ENCODE data around the gene NKX2-3. TPM values are rescaled to one million over a fixed set of nuclear protein-coding genes. Genes with fewer than 3 reads are reported as not detected.

NKX2-3 gene
- polyA plus RNA-seq, 2 of the 4 experiments (the other 2 are of a cell fraction), result not detected

DNA sequence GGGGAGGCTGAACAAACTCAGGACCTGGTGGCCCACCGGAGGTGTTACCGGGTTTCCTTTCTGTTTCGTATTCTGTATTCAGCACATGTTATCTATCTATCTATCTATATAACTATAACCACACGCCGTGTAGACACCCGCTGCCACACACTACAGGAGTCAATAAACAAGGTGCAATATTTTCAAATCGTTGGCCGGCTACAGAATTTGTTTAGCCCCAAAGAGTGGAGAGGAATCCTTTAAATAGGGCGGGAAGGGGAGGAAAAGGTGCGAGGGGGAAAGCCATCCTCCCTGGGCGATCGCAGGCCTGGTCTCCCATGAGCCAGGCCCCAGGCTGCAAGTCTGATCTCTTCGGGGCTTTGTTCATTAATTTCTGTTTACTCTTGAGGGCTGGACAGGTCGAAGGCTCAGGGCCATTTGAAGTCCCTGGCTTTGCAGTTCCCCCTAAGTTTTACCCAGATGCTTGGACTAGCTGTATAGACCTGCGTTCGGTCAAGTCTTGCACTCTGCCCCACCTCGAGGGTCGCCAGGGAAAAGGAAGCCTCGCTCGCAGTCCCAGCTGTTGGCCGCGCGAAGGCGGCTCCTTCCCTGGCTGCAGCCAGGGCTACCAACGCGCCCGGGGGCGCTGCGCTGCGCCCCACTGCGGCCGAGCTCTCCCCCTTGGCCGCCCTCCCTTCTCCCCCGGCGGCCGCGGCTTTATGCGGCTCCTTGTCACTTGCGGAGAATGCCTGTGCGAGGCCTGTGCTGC lies 3.8 kb downstream of the NKX2-3 start:
- POLR2A ChIA-PET, result no interaction called here

DNA sequence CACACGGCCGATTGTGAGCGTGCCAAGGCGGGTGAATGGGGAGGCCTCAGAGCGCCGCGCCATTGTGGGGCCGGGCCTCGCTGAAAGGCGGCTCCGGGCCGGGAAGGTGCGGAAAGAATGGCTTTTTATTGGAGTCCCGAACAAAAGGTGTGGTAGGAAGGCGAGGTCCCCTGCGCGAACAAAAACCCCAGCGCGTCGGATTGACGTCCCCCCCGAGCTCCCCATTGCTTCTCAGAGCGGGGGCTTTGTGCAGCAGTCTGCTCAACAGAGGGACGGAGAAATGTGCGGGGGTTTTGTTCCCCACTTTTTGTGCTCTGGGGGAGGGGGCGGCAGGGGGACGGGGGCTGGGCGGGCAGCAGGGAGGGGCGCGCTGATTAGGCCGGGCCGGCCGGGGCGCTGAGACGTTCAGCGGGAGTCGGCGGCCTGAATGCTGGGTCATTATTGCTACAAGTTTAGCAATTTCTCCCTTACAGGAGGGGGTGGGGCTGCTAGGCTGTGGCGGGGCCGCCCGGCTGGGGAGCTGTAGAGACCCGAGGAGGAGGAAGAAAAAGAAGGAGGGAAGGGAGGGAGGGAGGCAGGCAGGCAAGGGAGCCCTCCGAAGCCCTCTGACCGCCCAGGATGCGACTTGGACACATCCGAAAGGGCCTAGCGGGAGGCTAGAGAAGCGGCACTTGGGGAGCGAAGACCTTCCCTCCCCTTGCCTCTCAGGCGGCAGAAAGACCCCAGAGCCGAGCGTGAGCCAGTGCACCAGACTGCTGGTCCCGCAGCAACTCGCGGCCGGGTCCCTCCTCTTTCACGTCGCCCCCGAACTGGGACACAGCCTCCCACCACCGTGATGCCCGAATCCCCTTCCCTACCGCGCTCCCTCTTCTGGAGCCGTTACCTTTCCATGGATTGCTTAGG lies 4.6 kb downstream of the NKX2-3 start:
- ChIA-PET CTCF (interaction anchor here (0.8 to 3.5 kb wide), 4 partner anchors 11 to 101 kb away, joined by 3 to 9 read pairs (median 6); no protein-coding TSS in a partner anchor), POLR2A (no interaction called here)
- DNase-seq (ENCODE audit: low read depth in 1 of 2, low spot score in 1 of 2), result no peak
- H3K4me2 ChIP-seq, result no peak overlapping the region
- 83% methylated on average over 56 of the region's 64 CpGs for WGBS (ENCODE audit: missing lambda C conversion rate)
- H3K4me1 ChIP-seq, result peaks cover 13% of the 10 kb centered on the region
- no peak for FAIRE-seq
- H3K4me3 ChIP-seq, result no peak overlapping the region
- no peaks in the 10 kb centered on the region for H3K9me3 ChIP-seq
- H3K27ac ChIP-seq, result no peak overlapping the region
- TF ChIP-seq TFCP2L1 (CRISPR knock-in tag; IDR thresholded peaks at IDR 0.05) (no peak), MAFK (IDR thresholded peaks at IDR 0.05; ENCODE audit: partially characterized antibody) (no peak), RNF2 (IDR thresholded peaks at IDR 0.05; ENCODE audit: borderline replicate concordance, low read depth) (no peak), CBX2 (IDR thresholded peaks at IDR 0.05; ENCODE audit: borderline replicate concordance, low read depth) (no peak), EP300 (IDR thresholded peaks at IDR 0.05) (no peak)
- TF ChIP-seq, protein P1, sequence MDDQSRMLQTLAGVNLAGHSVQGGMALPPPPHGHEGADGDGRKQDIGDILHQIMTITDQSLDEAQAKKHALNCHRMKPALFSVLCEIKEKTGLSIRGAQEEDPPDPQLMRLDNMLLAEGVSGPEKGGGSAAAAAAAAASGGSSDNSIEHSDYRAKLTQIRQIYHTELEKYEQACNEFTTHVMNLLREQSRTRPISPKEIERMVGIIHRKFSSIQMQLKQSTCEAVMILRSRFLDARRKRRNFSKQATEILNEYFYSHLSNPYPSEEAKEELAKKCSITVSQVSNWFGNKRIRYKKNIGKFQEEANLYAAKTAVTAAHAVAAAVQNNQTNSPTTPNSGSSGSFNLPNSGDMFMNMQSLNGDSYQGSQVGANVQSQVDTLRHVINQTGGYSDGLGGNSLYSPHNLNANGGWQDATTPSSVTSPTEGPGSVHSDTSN (IDR thresholded peaks at IDR 0.05), result no peak
- no peak for ATAC-seq

More for the DNA sequence above, 3.8 kb downstream of the NKX2-3 start:
- ATAC-seq, result no peak
- Histone ChIP-seq H3K9me3 (no peaks in the 10 kb centered on the region), H3K27ac (no peak overlapping the region), H3K4me3 (no peak overlapping the region), H3K4me1 (peaks cover 13% of the 10 kb centered on the region), H3K4me2 (no peak overlapping the region)
- WGBS (ENCODE audit: missing lambda C conversion rate), result 79% methylated on average over 40 of the region's 40 CpGs
- TF ChIP-seq SMC3 (IDR thresholded peaks at IDR 0.05) (no peak), MAZ (IDR thresholded peaks at IDR 0.05; ENCODE audit: borderline replicate concordance, low read depth, low read length) (no peak), CBX8 (IDR thresholded peaks at IDR 0.05) (no peak), ZNF302 (CRISPR knock-in tag; IDR thresholded peaks at IDR 0.05) (no peak), CBX2 (IDR thresholded peaks at IDR 0.05; ENCODE audit: borderline replicate concordance, low read depth) (no peak), EP300 (IDR thresholded peaks at IDR 0.05) (no peak)
- TF ChIP-seq, protein P2, sequence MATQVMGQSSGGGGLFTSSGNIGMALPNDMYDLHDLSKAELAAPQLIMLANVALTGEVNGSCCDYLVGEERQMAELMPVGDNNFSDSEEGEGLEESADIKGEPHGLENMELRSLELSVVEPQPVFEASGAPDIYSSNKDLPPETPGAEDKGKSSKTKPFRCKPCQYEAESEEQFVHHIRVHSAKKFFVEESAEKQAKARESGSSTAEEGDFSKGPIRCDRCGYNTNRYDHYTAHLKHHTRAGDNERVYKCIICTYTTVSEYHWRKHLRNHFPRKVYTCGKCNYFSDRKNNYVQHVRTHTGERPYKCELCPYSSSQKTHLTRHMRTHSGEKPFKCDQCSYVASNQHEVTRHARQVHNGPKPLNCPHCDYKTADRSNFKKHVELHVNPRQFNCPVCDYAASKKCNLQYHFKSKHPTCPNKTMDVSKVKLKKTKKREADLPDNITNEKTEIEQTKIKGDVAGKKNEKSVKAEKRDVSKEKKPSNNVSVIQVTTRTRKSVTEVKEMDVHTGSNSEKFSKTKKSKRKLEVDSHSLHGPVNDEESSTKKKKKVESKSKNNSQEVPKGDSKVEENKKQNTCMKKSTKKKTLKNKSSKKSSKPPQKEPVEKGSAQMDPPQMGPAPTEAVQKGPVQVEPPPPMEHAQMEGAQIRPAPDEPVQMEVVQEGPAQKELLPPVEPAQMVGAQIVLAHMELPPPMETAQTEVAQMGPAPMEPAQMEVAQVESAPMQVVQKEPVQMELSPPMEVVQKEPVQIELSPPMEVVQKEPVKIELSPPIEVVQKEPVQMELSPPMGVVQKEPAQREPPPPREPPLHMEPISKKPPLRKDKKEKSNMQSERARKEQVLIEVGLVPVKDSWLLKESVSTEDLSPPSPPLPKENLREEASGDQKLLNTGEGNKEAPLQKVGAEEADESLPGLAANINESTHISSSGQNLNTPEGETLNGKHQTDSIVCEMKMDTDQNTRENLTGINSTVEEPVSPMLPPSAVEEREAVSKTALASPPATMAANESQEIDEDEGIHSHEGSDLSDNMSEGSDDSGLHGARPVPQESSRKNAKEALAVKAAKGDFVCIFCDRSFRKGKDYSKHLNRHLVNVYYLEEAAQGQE (IDR thresholded peaks at IDR 0.05), result no peak
- TF ChIP-seq, protein P3, sequence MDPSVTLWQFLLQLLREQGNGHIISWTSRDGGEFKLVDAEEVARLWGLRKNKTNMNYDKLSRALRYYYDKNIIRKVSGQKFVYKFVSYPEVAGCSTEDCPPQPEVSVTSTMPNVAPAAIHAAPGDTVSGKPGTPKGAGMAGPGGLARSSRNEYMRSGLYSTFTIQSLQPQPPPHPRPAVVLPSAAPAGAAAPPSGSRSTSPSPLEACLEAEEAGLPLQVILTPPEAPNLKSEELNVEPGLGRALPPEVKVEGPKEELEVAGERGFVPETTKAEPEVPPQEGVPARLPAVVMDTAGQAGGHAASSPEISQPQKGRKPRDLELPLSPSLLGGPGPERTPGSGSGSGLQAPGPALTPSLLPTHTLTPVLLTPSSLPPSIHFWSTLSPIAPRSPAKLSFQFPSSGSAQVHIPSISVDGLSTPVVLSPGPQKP (IDR thresholded peaks at IDR 0.05; ENCODE audit: low read depth, low read length), result no peak
- TF ChIP-seq, protein P1 (IDR thresholded peaks at IDR 0.05), result no peak
- CTCF ChIA-PET, result interaction anchor here (0.8 to 3.5 kb wide), 3 partner anchors 12 to 101 kb away, joined by 3 to 9 read pairs (median 3); no protein-coding TSS in a partner anchor
- FAIRE-seq, result no peak
- no peak for DNase-seq (ENCODE audit: low read depth in 1 of 2, low spot score in 1 of 2)

All from A549 (cell line).